Measurements from ENCODE around the gene EGR4.

The EGR4 gene

GRCh38 chr2:73269686-73270465, 23.5 kb downstream of the EGR4 start:
- no peak for ATAC-seq
- TF ChIP-seq ESRRG (CRISPR knock-in tag; IDR thresholded peaks at IDR 0.05) (no peak), ARNTL (CRISPR knock-in tag; IDR thresholded peaks at IDR 0.05; ENCODE audit: borderline replicate concordance, low read depth) (no peak), ZNF70 (CRISPR knock-in tag; IDR thresholded peaks at IDR 0.05) (no peak), OSR1 (CRISPR knock-in tag; IDR thresholded peaks at IDR 0.05) (no peak), CSDC2 (CRISPR knock-in tag; IDR thresholded peaks at IDR 0.05) (no peak), BACH2 (CRISPR knock-in tag; IDR thresholded peaks at IDR 0.05; ENCODE audit: borderline replicate concordance) (no peak), ZNF8 (CRISPR knock-in tag; IDR thresholded peaks at IDR 0.05) (no peak), CSRNP3 (CRISPR knock-in tag; IDR thresholded peaks at IDR 0.05) (no peak)

GRCh38 chr2:73268830-73269685, 24.3 kb downstream of the EGR4 start:
- ATAC-seq = no peak
- TF ChIP-seq TCF4 (CRISPR knock-in tag; IDR thresholded peaks at IDR 0.05; ENCODE audit: borderline replicate concordance) (no peak), ZFP30 (CRISPR knock-in tag; IDR thresholded peaks at IDR 0.05) (no peak), CSRNP3 (CRISPR knock-in tag; IDR thresholded peaks at IDR 0.05) (no peak), ISL1 (CRISPR knock-in tag; IDR thresholded peaks at IDR 0.05) (no peak), TSHZ2 (CRISPR knock-in tag; IDR thresholded peaks at IDR 0.05) (no peak), ARNTL (CRISPR knock-in tag; IDR thresholded peaks at IDR 0.05; ENCODE audit: borderline replicate concordance, low read depth) (no peak), TOX (CRISPR knock-in tag; IDR thresholded peaks at IDR 0.05; ENCODE audit: borderline replicate concordance) (no peak), RARB (CRISPR knock-in tag; IDR thresholded peaks at IDR 0.05) (no peak)

GRCh38 chr2:73268366-73268829, 24.9 kb downstream of the EGR4 start:
- TF ChIP-seq ARNTL (CRISPR knock-in tag; IDR thresholded peaks at IDR 0.05; ENCODE audit: borderline replicate concordance, low read depth) (no peak), ZFP3 (CRISPR knock-in tag; IDR thresholded peaks at IDR 0.05) (no peak), ISL1 (CRISPR knock-in tag; IDR thresholded peaks at IDR 0.05) (no peak), CSDC2 (CRISPR knock-in tag; IDR thresholded peaks at IDR 0.05) (no peak), RARB (CRISPR knock-in tag; IDR thresholded peaks at IDR 0.05) (no peak), ZNF8 (CRISPR knock-in tag; IDR thresholded peaks at IDR 0.05) (no peak), ZC3H10 (CRISPR knock-in tag; IDR thresholded peaks at IDR 0.05) (no peak), POU6F1 (CRISPR knock-in tag; IDR thresholded peaks at IDR 0.05; ENCODE audit: borderline replicate concordance, low read depth) (no peak), OSR1 (CRISPR knock-in tag; IDR thresholded peaks at IDR 0.05) (no peak), ZFP30 (CRISPR knock-in tag; IDR thresholded peaks at IDR 0.05) (no peak), PPARA (CRISPR knock-in tag; IDR thresholded peaks at IDR 0.05; ENCODE audit: borderline replicate concordance) (no peak), BACH2 (CRISPR knock-in tag; IDR thresholded peaks at IDR 0.05; ENCODE audit: borderline replicate concordance) (no peak)
- no peak for ATAC-seq
